HCT116 (cell line): Measurements from ENCODE around the gene ZNF492. TPM values are rescaled to one million over a fixed set of nuclear protein-coding genes. Genes with fewer than 3 reads are reported as not detected.

Experiments used
- ATAC-seq: fragments of 200-7000 bp; cut with Tn5 transposase; 2 replicates; pipeline ENCODE4 v1.9.1; 2020; ENCODE audit warnings: mild to moderate bottlenecking, moderate library complexity
- BruUV-seq: library from RNA; stranded (reverse); fragments of 400-500 nt; replicated peaks from 2 replicates; lab custom pipeline; 2021; lab: Mats Ljungman, UMichigan
- CTCF ChIA-PET: fragments of 300-600 bp; sonication (Branson Sonifier 250); formaldehyde crosslinking; loops from one replicate; lab custom pipeline; 2021; ENCODE audit warnings: antibody characterized with exemption; lab: Charles Lee
- POLR2A ChIA-PET: fragments of 300-600, 350-600 bp; sonication (Branson Sonifier 250); formaldehyde crosslinking; loops from one replicate; lab custom pipeline; 2021; ENCODE audit warnings: antibody characterized with exemption; lab: Charles Lee
- RAD21 ChIA-PET, 2 experiments: fragments of 300-600 bp; sonication (Branson Sonifier 250); formaldehyde crosslinking; loops; one replicate each; lab custom pipeline; 2023; ENCODE audit warnings: low total read pairs in 2 of 2; ENCODE audit not compliant: uncharacterized antibody in 2 of 2, unreplicated experiment in 2 of 2, low non-redundant PET in 1 of 2; lab: Charles Lee
- DNase-seq: peaks from one replicate; pipeline ENCODE4 v3.0.0-alpha.2; 2010; ENCODE audit warnings: low read depth, low spot score
- H2AFZ ChIP-seq: fragments of 200-600 bp; shearing (Covaris generic), sonication (generic); 2 replicates; pipeline ENCODE4 v1.6.1; 2017; ENCODE audit warnings: low read depth, mixed run types, mixed read lengths, antibody characterized with exemption, low read length; ENCODE audit not compliant: poor library complexity, severe bottlenecking
- H3K27ac ChIP-seq: 2 replicates; pipeline ENCODE4 v1.5.1; 2012; ENCODE audit warnings: low read depth, low read length
- H3K27me3 ChIP-seq: fragments of 200-600 bp; sonication (generic); 2 replicates; pipeline ENCODE4 v1.6.1; 2016; ENCODE audit warnings: mixed run types, low read length, mixed read lengths; ENCODE audit not compliant: insufficient read depth
- H3K36me3 ChIP-seq, 2 experiments: fragments of 200-500 bp in 1 of 2; fragments of 200-600 bp in 1 of 2; sonication (Bioruptor generic) in 1 of 2; sonication (generic) in 1 of 2; 2 replicates each; pipeline versions ENCODE4 v1.5.1 to v1.6.1; 2014 to 2016; ENCODE audit warnings: low read length in 2 of 2, inconsistent platforms in 1 of 2, mixed read lengths in 1 of 2, mixed run types in 1 of 2; ENCODE audit not compliant: insufficient read depth in 2 of 2, control insufficient read depth in 1 of 2
- H3K4me1 ChIP-seq, 2 experiments: fragments of 200-600 bp in 1 of 2; sonication (generic) in 1 of 2; 2 replicates each; pipeline versions ENCODE4 v1.5.1 to v1.6.1; 2012 to 2017; ENCODE audit warnings: low read length in 2 of 2, inconsistent platforms in 1 of 2, mild to moderate bottlenecking in 1 of 2, mixed read lengths in 1 of 2, mixed run types in 1 of 2, moderate library complexity in 1 of 2; ENCODE audit not compliant: insufficient read depth in 2 of 2, control insufficient read depth in 1 of 2
- H3K4me2 ChIP-seq: fragments of 200-600 bp; sonication (generic); 2 replicates; pipeline ENCODE4 v1.6.1; 2017; ENCODE audit warnings: mixed run types, low read length, mixed read lengths
- H3K4me3 ChIP-seq, 2 experiments: fragments of 200-600 bp in 1 of 2; sonication (generic) in 1 of 2; replicated peaks in 1 of 2; 2 replicates each; pipeline ENCODE4 v1.5.1; 2011 to 2016; ENCODE audit warnings: low read length in 2 of 2, control low read depth in 1 of 2, low read depth in 1 of 2, mild to moderate bottlenecking in 1 of 2, mixed read lengths in 1 of 2, mixed run types in 1 of 2
- H3K79me2 ChIP-seq: fragments of 200-600 bp; sonication (generic); 2 replicates; pipeline ENCODE4 v1.6.1; 2017; ENCODE audit warnings: mild to moderate bottlenecking, mixed run types, low read length, moderate library complexity, mixed read lengths; ENCODE audit not compliant: insufficient read depth
- H3K9ac ChIP-seq: fragments of 200-600 bp; sonication (generic); 2 replicates; pipeline ENCODE4 v1.6.1; 2016; ENCODE audit warnings: low read length, mixed read lengths
- H3K9me2 ChIP-seq: fragments of 200-600 bp; sonication (generic), shearing (Covaris generic); 2 replicates; pipeline ENCODE4 v1.6.1; 2017; ENCODE audit warnings: mixed run types, mild to moderate bottlenecking, moderate library complexity; ENCODE audit not compliant: insufficient read depth
- H3K9me3 ChIP-seq, 2 experiments: fragments of 200-500 bp in 1 of 2; fragments of 200-600 bp in 1 of 2; sonication (Bioruptor generic) in 1 of 2; sonication (generic) in 1 of 2; 2 replicates each; pipeline ENCODE4 v1.6.1; 2014 to 2017; ENCODE audit warnings: low read length in 2 of 2, mixed read lengths in 2 of 2, inconsistent platforms in 1 of 2, low read depth in 1 of 2, mild to moderate bottlenecking in 1 of 2, mixed run types in 1 of 2, moderate library complexity in 1 of 2; ENCODE audit not compliant: control insufficient read depth in 1 of 2, insufficient read depth in 1 of 2
- H4K20me1 ChIP-seq: fragments of 200-600 bp; sonication (generic), shearing (Covaris generic); 2 replicates; pipeline ENCODE4 v1.6.1; 2017; ENCODE audit warnings: mixed run types, mild to moderate bottlenecking, moderate library complexity; ENCODE audit not compliant: insufficient read depth
- CBX3 ChIP-seq: IDR thresholded peaks from 2 replicates; pipeline ENCODE4 v1.6.1; 2012; ENCODE audit warnings: low read depth
- ELF1 ChIP-seq: IDR thresholded peaks from 2 replicates; pipeline ENCODE4 v1.6.1; 2012; ENCODE audit warnings: low read depth, borderline replicate concordance
- EZH2 ChIP-seq: fragments of 200-600 bp; sonication (generic); IDR thresholded peaks from 2 replicates; pipeline ENCODE4 v1.6.1; 2017; ENCODE audit warnings: antibody characterized with exemption, mixed run types
- EZH2phosphoT487 ChIP-seq: fragments of 200-600 bp; IDR thresholded peaks from 2 replicates; pipeline ENCODE4 v1.6.1; 2018; ENCODE audit warnings: antibody characterized with exemption, borderline replicate concordance
- FOSL1 ChIP-seq: IDR thresholded peaks from 2 replicates; pipeline ENCODE4 v1.6.1; 2012; ENCODE audit warnings: low read depth
- JUND ChIP-seq: IDR thresholded peaks from 2 replicates; pipeline ENCODE4 v1.6.1; 2012
- POLR2AphosphoS5 ChIP-seq: IDR thresholded peaks from 2 replicates; pipeline ENCODE4 v1.6.1; 2011; ENCODE audit warnings: mild to moderate bottlenecking, low read depth, low read length, moderate library complexity
- RAD21 ChIP-seq: IDR thresholded peaks from 2 replicates; pipeline ENCODE4 v1.6.1; 2012; ENCODE audit warnings: low read depth, mild to moderate bottlenecking
- REST ChIP-seq: IDR thresholded peaks from 2 replicates; pipeline ENCODE4 v1.6.1; 2012; ENCODE audit warnings: low read depth
- SIN3A ChIP-seq: IDR thresholded peaks from 2 replicates; pipeline ENCODE4 v1.6.1; 2012; ENCODE audit warnings: low read depth
- SRF ChIP-seq: IDR thresholded peaks from 2 replicates; pipeline ENCODE4 v1.6.1; 2012; ENCODE audit warnings: low read depth
- TCF7L2 ChIP-seq: IDR thresholded peaks from 2 replicates; pipeline ENCODE4 v1.7.0; 2011; ENCODE audit warnings: borderline replicate concordance, inconsistent platforms; ENCODE audit not compliant: insufficient read depth, insufficient read length; ENCODE audit errors: extremely low read depth
- YY1 ChIP-seq: IDR thresholded peaks from 2 replicates; pipeline ENCODE4 v1.6.1; 2011; ENCODE audit warnings: low read length, low read depth, moderate library complexity, mild to moderate bottlenecking; ENCODE audit not compliant: insufficient replicate concordance; ENCODE audit errors: extremely low read depth
- ZBTB33 ChIP-seq: IDR thresholded peaks from 2 replicates; pipeline ENCODE4 v1.6.1; 2011; ENCODE audit warnings: mild to moderate bottlenecking, low read length, moderate library complexity; ENCODE audit not compliant: insufficient replicate concordance; ENCODE audit errors: extremely low read depth
- intact Hi-C: fragments of 100-400 bp; cut with micrococcal nuclease; formaldehyde crosslinking; loops from 2 replicates; pipeline ENCODE4 v1.10.0; 2022
- total RNA-seq: library from RNA; stranded (reverse); gene quantifications from one replicate; pipeline ENCODE4 v1.2.1, GENCODE V29; 2021; ENCODE audit not compliant: unreplicated experiment

The ZNF492 gene
- total RNA-seq, 1 experiment from 2014 or later = not detected

- no peak overlapping the region for H2AFZ ChIP-seq
- intact Hi-C loops = no loop called here
- TF ChIP-seq REST (no peak), EZH2phosphoT487 (no peak), CBX3 (no peak)
- no peak for ATAC-seq
- RAD21 ChIA-PET = no interaction called here
- H3K4me1 ChIP-seq = no peaks in the 10 kb centered on the region
- no peak overlapping the region for H3K9ac ChIP-seq
- no peak overlapping the region for H3K27ac ChIP-seq
- no peaks in the 10 kb centered on the region for H3K36me3 ChIP-seq
- H3K9me3 ChIP-seq = peaks cover 5 to 16% of the 10 kb centered on the region in 2 experiments; a peak in 2 of 4 replicates
- POLR2A ChIA-PET = no interaction called here
- H3K9me2 ChIP-seq = no peaks in the 10 kb centered on the region
- H4K20me1 ChIP-seq = no peaks in the 10 kb centered on the region
- CTCF ChIA-PET = no interaction called here
- no TSS peak for BruUV-seq
- no peak overlapping the region for H3K4me3 ChIP-seq
- H3K27me3 ChIP-seq = no peaks in the 10 kb centered on the region
- H3K79me2 ChIP-seq = no peaks in the 10 kb centered on the region
- no peak for DNase-seq
- H3K4me2 ChIP-seq = no peak overlapping the region
These were observed 12.1 kb upstream of the ZNF492 start for GRCh38 chr19:22622020-22622419.

DNA sequence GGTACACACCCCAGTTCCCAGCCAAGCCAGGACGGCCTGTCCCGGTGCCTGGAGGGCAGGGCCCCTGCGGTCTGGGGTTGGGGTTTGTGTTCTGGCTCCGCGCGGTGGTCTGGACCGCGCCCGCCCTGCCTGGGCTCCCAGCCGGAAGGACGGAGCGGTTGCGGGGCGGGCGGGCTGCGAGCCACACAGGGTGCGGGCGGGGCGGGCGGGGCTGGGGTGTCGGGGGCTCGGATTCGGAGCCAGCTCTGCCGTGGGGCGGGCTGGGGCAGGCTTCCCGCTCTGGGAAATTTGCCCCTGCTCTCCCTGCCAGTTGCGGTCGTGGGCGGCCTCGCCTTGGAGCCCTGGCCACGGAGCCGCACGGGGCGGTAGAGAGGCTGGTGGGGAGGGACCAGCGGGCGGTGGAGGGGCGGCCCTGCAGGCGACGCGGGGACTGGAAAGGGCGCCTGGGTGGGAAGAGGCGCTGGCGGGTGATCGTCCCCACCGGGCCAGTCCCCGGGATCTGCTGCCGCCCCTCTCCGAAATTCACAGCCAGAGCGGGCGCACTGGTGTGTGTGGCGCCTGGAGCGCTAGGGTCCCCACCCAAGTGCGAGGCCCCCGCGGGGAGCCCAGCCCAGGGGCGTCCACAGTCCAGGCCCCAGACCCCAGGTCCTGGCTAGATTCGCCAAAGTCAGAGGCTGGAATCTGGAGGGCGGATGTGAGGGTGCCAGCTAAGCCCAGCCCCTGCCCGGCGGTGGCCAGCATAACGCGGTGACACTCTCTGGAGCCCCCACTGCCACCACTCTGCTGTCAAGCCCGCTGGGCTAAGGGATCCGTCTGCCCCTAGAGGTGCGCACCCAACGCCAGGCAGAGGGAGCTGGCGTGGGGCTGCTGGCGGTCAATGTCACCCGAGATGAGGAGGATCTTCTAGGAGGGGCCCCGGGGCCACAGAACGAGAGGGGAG is 11.0 kb upstream of the ZNF492 start:
- ATAC-seq (no peak), DNase-seq (no peak)
- no TSS peak for BruUV-seq
- CTCF ChIA-PET = no interaction called here
- Histone ChIP-seq H3K9me2 (no peaks in the 10 kb centered on the region), H3K27ac (no peak overlapping the region), H3K4me3 (no peak overlapping the region), H2AFZ (no peak overlapping the region), H3K4me2 (no peak overlapping the region), H3K36me3 (no peaks in the 10 kb centered on the region), H4K20me1 (no peaks in the 10 kb centered on the region), H3K9me3 (peaks cover 5 to 14% of the 10 kb centered on the region in 2 experiments; a peak in 2 of 4 replicates), H3K79me2 (no peaks in the 10 kb centered on the region), H3K9ac (no peak overlapping the region), H3K27me3 (no peaks in the 10 kb centered on the region), H3K4me1 (no peaks in the 10 kb centered on the region)
- POLR2A ChIA-PET = no interaction called here
- RAD21 ChIA-PET = no interaction called here
- intact Hi-C loops = no loop called here
- TF ChIP-seq POLR2AphosphoS5 (no peak), EZH2 (no peak), CBX3 (no peak), TCF7L2 (no peak), YY1 (no peak), SIN3A (no peak), JUND (no peak), EZH2phosphoT487 (no peak), RAD21 (no peak), FOSL1 (no peak), SRF (no peak), ZBTB33 (no peak), ELF1 (no peak)
